ENCODE data around the gene ADH1C.
"Not testable (repeated sequence)": the region's sequence is repeated elsewhere in the genome, so short reads cannot be mapped to it uniquely, and the experiment has no call there.

Gene ADH1C

DNA sequence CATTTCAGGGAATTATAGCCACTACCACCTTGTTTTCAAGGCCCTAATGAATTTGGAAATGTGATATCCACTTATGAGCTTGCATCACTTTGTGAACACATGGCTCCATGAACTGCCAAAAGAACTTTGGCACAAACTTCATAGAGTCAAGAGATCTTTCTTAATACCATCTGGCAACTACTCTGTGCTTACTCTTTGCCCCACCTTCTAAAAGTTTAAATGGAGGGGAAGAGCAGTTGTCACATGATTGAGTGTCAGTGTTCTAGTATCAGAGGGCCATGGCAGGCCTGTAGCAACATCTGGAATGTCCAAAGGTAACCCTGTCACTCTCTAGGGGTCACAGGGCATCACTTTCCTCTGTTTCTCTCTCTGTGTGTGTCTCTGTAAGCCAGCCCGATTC lies 28.8 kb downstream of the ADH1C start:
- H3K36me3 ChIP-seq = no peaks in the 10 kb centered on the region
- H3K27ac ChIP-seq = no peak overlapping the region
- no peak overlapping the region for H3K4me3 ChIP-seq (ENCODE audit: low read depth in 1 of 2, low read length in 1 of 2)
- TF ChIP-seq, protein P1, sequence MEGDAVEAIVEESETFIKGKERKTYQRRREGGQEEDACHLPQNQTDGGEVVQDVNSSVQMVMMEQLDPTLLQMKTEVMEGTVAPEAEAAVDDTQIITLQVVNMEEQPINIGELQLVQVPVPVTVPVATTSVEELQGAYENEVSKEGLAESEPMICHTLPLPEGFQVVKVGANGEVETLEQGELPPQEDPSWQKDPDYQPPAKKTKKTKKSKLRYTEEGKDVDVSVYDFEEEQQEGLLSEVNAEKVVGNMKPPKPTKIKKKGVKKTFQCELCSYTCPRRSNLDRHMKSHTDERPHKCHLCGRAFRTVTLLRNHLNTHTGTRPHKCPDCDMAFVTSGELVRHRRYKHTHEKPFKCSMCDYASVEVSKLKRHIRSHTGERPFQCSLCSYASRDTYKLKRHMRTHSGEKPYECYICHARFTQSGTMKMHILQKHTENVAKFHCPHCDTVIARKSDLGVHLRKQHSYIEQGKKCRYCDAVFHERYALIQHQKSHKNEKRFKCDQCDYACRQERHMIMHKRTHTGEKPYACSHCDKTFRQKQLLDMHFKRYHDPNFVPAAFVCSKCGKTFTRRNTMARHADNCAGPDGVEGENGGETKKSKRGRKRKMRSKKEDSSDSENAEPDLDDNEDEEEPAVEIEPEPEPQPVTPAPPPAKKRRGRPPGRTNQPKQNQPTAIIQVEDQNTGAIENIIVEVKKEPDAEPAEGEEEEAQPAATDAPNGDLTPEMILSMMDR (IDR thresholded peaks at IDR 0.05) = no peak
- no peaks in the 10 kb centered on the region for H3K9me3 ChIP-seq
- no peaks in the 10 kb centered on the region for H3K4me1 ChIP-seq (ENCODE audit: control insufficient read depth in 1 of 2, insufficient read depth in 1 of 2, low read depth in 1 of 2, low read length in 1 of 2)
- no peaks in the 10 kb centered on the region for H3K27me3 ChIP-seq

DNA sequence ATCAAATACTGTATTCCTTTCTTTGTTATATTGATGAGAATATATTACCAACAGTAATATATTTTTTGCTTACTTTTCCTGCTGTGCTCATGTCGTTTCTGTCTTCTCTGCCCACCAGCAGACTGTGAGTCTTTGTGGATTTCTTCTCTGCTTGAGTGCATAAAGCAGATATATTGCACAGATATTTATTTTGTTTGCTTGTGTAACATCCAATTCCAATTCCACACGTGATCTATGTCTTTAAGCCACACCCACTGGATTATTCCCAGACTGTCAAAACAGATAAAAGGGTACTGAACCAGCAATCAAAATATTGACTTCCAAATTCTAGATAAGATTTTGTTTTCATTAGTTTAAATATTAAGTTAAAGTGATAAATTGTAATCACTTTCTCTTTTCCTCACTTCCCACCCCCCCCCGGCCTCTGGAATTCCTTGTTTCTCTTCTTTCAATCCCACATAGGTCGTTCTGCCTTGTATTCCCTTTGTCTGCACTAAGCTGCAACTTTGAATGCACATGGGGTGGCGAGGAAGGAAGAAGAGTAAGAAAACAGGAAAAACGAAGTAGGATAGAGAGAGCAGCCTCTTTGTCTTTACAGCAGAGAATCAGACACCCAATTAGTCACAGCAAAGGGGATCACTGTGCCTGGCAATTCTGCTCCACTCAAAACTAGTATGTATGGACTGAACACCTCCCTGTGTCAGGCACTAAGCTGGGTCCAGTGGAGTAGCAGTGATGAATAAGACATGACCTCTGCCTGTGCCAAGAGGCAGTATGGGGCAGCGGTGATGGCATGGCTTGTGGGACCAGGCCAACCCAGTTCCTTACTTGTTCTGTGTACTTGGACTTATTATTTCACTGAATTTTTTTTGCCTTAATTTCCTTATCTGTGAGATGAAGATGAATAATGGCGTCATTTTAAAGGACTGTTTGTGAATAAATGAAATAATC lies 31.0 kb downstream of the ADH1C start, which contains the start of gene ADH1B:
TSS of gene ADH1B (minus strand) at position 161 of the 951 bp plus-strand sequence. CDS start at position 91, 70 bp downstream.
- no peak within 1 kb of the TSS for H3K4me3 ChIP-seq (ENCODE audit: low read depth in 1 of 2, low read length in 1 of 2)
- H3K27ac ChIP-seq = no peak within 1 kb of the TSS
- no peaks in the 10 kb centered on the region for H3K4me1 ChIP-seq (ENCODE audit: control insufficient read depth in 1 of 2, insufficient read depth in 1 of 2, low read depth in 1 of 2, low read length in 1 of 2)
- H3K9me3 ChIP-seq = no peaks in the 10 kb centered on the region
- H3K36me3 ChIP-seq = no peaks in the 10 kb centered on the region
- no peaks in the 10 kb centered on the region for H3K27me3 ChIP-seq
- TF ChIP-seq, protein P1 (IDR thresholded peaks at IDR 0.05) = no peak

DNA sequence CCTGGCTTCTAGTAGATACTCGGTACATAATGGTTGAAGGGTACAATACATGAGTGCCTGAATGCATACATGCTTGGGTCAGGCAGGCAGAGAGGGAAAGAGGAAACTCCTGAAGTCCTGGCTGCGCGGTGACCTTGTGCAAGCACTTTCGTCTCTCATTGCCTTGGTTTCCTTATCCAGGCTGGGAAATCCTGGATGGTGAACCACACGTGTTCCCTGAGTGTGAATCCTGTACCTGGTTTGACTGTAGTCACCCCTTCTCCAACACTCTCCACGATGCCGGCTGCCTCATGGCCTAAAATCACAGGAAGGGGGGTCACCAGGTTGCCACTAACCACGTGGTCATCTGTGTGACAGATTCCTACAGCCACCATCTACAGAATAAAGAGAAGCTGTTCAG lies 34.7 kb downstream of the ADH1C start:
- H3K4me1 ChIP-seq (ENCODE audit: control insufficient read depth in 1 of 2, insufficient read depth in 1 of 2, low read depth in 1 of 2, low read length in 1 of 2); H3K27ac ChIP-seq; H3K9me3 ChIP-seq; H3K4me3 ChIP-seq (ENCODE audit: low read depth in 1 of 2, low read length in 1 of 2); H3K36me3 ChIP-seq; H3K27me3 ChIP-seq: not testable (repeated sequence)

DNA sequence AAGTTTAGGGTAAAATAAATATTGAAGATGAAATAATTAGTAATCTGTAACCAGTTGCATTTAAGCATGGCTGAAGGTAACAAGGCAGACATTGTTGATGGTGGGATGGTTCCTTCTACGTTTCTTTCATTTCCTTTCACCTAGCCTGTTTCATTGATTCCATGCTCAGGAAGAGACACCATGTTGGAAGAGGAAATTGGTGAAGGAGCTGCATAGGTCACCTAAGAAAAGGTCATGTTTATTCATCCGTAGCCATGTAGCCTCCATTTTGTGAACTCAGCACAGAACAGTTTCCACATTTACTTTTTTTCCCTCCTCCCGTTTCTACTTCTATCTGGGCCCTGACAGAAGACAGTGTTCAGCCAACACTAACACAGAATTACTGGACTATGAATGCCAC lies 35.2 kb downstream of the ADH1C start:
- H3K27me3 ChIP-seq = no peaks in the 10 kb centered on the region
- H3K9me3 ChIP-seq = no peaks in the 10 kb centered on the region
- no peak overlapping the region for H3K4me3 ChIP-seq (ENCODE audit: low read depth in 1 of 2, low read length in 1 of 2)
- no peaks in the 10 kb centered on the region for H3K4me1 ChIP-seq (ENCODE audit: control insufficient read depth in 1 of 2, insufficient read depth in 1 of 2, low read depth in 1 of 2, low read length in 1 of 2)
- H3K36me3 ChIP-seq = no peaks in the 10 kb centered on the region
- H3K27ac ChIP-seq = no peak overlapping the region
- TF ChIP-seq, protein P1 (IDR thresholded peaks at IDR 0.05) = no peak

DNA sequence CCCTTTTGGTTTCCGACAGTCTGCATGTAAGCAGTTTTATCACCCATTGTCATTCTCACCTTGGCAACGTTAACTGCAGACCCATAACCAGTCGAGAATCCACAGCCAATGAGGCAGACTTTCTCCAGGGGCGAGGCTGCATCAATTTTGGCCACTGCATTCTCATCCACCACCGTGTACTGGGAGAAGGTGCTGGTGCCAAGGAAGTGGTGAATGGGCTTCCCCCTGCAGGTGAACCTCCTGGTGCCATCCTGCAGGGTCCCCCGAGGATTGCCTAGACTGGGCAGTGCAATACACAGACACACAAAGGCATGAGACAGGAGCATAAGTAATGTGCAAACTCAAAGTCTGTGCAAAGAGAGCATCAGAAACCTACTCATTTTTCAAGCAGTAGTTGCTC lies 36.7 kb downstream of the ADH1C start:
- no peaks in the 10 kb centered on the region for H3K4me1 ChIP-seq (ENCODE audit: control insufficient read depth in 1 of 2, insufficient read depth in 1 of 2, low read depth in 1 of 2, low read length in 1 of 2)
- H3K27me3 ChIP-seq = no peaks in the 10 kb centered on the region
- no peak overlapping the region for H3K4me3 ChIP-seq (ENCODE audit: low read depth in 1 of 2, low read length in 1 of 2)
- no peak overlapping the region for H3K27ac ChIP-seq
- H3K9me3 ChIP-seq = no peaks in the 10 kb centered on the region
- no peaks in the 10 kb centered on the region for H3K36me3 ChIP-seq
- TF ChIP-seq, protein P1 (IDR thresholded peaks at IDR 0.05) = no peak

DNA sequence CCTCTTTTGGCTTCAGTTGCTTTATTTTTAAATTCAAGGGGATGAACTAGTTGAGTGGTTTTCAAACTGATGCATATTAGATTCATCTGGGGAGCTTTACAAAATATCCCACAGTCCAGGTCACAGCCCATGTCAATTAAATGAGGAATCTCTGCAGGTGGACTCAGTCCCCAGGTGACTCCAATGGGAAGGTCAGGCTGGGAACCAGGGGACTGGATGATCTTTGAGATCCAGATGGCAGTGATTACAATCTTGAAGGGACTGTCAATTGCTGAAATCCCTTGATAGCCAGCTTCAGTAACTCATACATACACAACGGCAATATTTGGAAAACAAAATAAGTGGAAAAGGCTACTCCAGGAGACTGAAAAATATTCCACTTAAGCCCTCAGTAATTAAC lies 38.3 kb downstream of the ADH1C start:
- TF ChIP-seq, protein P1 (IDR thresholded peaks at IDR 0.05) = no peak
- H3K36me3 ChIP-seq = no peaks in the 10 kb centered on the region
- no peaks in the 10 kb centered on the region for H3K9me3 ChIP-seq
- H3K4me1 ChIP-seq (ENCODE audit: control insufficient read depth in 1 of 2, insufficient read depth in 1 of 2, low read depth in 1 of 2, low read length in 1 of 2) = no peaks in the 10 kb centered on the region
- H3K27ac ChIP-seq = no peak overlapping the region
- H3K27me3 ChIP-seq = no peaks in the 10 kb centered on the region
- H3K4me3 ChIP-seq (ENCODE audit: low read depth in 1 of 2, low read length in 1 of 2) = no peak overlapping the region

All from neutrophil (primary cell).